Measurements from ENCODE around the gene CNTNAP2. TPM values are rescaled to one million over a fixed set of nuclear protein-coding genes. Genes with fewer than 3 reads are reported as not detected.

CNTNAP2 gene
- total and polyA plus RNA-seq, 2 of the 13 experiments (the other 11 are each of a cell fraction or from before 2014, with no cell fraction given): 0.40 to 0.42 TPM

DNA sequence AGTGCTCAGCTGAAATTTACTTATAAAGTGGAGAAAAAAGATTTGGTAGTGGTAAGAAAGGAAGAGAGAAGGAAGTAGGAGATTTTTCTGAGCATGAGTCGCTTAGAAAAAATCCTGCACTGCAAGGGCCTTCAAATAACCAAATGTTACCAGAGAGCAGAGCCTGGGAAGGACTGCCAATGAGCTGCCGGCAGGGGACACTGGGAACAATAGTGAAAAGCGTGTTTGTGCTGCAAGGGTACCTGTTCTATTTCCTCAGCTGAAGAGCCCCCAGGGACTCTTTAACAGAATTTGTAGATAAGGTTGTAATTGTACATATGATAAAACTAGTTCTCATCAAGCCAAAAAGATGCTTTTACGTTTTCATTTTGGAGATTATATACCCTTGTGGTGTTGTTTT lies 1777.7 kb downstream of the CNTNAP2 start:
- H2AFZ ChIP-seq (ENCODE audit: low read length): no peak overlapping the region
- H4K20me1 ChIP-seq (ENCODE audit: insufficient read depth, low read length): no peaks in the 10 kb centered on the region
- FAIRE-seq (no peak), DNase-seq (ENCODE audit: low spot score) (no peak), ATAC-seq (no peak)
- H3K4me3 ChIP-seq (replicated peaks in 1 of 3; ENCODE audit: insufficient read depth in 1 of 3, low read depth in 2 of 3, low read length in 3 of 3): no peak overlapping the region
- H3K79me2 ChIP-seq (ENCODE audit: insufficient read depth, low read length): no peaks in the 10 kb centered on the region
- no peak overlapping the region for H3K4me2 ChIP-seq (ENCODE audit: low read depth, low read length)
- H3K9ac ChIP-seq (ENCODE audit: insufficient read depth, low read depth, low read length): no peak overlapping the region
- no peaks in the 10 kb centered on the region for H3K36me3 ChIP-seq (replicated peaks in 1 of 2; ENCODE audit: control insufficient read depth in 1 of 2, insufficient read depth in 2 of 2, low read length in 2 of 2)
- WGBS (ENCODE audit: low lambda C conversion rate): 6% methylated on average over 4 of the region's 4 CpGs
- H3K27me3 ChIP-seq (ENCODE audit: control insufficient read depth in 1 of 2, insufficient read depth in 2 of 2, low read length in 2 of 2): no peaks in the 10 kb centered on the region
- ChIA-PET CTCF (ENCODE audit: low intra/inter-chr PET ratio, low total read pairs) (no interaction called here), POLR2A (no interaction called here)
- intact Hi-C loops (cut with micrococcal nuclease; ENCODE audit: unreplicated experiment): no loop called here
- BruUV-seq (replicated peaks): no TSS peak
- no peaks in the 10 kb centered on the region for H3K9me3 ChIP-seq (ENCODE audit: low read length)
- in situ Hi-C loops (cut with HindIII; ENCODE audit: extremely low pct_ligation_motif_present, low pct_unique_long_range_greater_than_20kb): no loop called here
- no peak overlapping the region for H3K27ac ChIP-seq (ENCODE audit: extremely low read length, insufficient read depth, low read length)
- no peaks in the 10 kb centered on the region for H3K4me1 ChIP-seq (ENCODE audit: insufficient read depth, low read length)
- TF ChIP-seq, protein P1, sequence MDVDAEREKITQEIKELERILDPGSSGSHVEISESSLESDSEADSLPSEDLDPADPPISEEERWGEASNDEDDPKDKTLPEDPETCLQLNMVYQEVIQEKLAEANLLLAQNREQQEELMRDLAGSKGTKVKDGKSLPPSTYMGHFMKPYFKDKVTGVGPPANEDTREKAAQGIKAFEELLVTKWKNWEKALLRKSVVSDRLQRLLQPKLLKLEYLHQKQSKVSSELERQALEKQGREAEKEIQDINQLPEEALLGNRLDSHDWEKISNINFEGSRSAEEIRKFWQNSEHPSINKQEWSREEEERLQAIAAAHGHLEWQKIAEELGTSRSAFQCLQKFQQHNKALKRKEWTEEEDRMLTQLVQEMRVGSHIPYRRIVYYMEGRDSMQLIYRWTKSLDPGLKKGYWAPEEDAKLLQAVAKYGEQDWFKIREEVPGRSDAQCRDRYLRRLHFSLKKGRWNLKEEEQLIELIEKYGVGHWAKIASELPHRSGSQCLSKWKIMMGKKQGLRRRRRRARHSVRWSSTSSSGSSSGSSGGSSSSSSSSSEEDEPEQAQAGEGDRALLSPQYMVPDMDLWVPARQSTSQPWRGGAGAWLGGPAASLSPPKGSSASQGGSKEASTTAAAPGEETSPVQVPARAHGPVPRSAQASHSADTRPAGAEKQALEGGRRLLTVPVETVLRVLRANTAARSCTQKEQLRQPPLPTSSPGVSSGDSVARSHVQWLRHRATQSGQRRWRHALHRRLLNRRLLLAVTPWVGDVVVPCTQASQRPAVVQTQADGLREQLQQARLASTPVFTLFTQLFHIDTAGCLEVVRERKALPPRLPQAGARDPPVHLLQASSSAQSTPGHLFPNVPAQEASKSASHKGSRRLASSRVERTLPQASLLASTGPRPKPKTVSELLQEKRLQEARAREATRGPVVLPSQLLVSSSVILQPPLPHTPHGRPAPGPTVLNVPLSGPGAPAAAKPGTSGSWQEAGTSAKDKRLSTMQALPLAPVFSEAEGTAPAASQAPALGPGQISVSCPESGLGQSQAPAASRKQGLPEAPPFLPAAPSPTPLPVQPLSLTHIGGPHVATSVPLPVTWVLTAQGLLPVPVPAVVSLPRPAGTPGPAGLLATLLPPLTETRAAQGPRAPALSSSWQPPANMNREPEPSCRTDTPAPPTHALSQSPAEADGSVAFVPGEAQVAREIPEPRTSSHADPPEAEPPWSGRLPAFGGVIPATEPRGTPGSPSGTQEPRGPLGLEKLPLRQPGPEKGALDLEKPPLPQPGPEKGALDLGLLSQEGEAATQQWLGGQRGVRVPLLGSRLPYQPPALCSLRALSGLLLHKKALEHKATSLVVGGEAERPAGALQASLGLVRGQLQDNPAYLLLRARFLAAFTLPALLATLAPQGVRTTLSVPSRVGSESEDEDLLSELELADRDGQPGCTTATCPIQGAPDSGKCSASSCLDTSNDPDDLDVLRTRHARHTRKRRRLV (CRISPR knock-in tag; IDR thresholded peaks at IDR 0.05): no peak
- no peak for TF ChIP-seq GZF1 (CRISPR knock-in tag; IDR thresholded peaks at IDR 0.05)
- no peak for TF ChIP-seq AKAP8 (CRISPR knock-in tag; IDR thresholded peaks at IDR 0.05)
- no peak for TF ChIP-seq KLF6 (CRISPR knock-in tag; IDR thresholded peaks at IDR 0.05)
- no peak for TF ChIP-seq CENPT (CRISPR knock-in tag; IDR thresholded peaks at IDR 0.05; ENCODE audit: low read depth)
- TF ChIP-seq RCOR2 (CRISPR knock-in tag; IDR thresholded peaks at IDR 0.05): no peak
- TF ChIP-seq IKZF5 (CRISPR knock-in tag; IDR thresholded peaks at IDR 0.05): no peak
- TF ChIP-seq, protein P2, sequence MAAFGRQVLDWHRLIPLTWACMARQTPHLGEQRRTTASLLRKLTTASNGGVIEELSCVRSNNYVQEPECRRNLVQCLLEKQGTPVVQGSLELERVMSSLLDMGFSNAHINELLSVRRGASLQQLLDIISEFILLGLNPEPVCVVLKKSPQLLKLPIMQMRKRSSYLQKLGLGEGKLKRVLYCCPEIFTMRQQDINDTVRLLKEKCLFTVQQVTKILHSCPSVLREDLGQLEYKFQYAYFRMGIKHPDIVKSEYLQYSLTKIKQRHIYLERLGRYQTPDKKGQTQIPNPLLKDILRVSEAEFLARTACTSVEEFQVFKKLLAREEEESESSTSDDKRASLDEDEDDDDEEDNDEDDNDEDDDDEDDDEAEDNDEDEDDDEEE (CRISPR knock-in tag; IDR thresholded peaks at IDR 0.05): no peak
- TF ChIP-seq ZNF747 (CRISPR knock-in tag; IDR thresholded peaks at IDR 0.05; ENCODE audit: borderline replicate concordance): no peak
- no peak for TF ChIP-seq GPN1 (CRISPR knock-in tag; IDR thresholded peaks at IDR 0.05; ENCODE audit: borderline replicate concordance)
- TF ChIP-seq ZNF572 (CRISPR knock-in tag; IDR thresholded peaks at IDR 0.05): no peak
- TF ChIP-seq PHF8 (CRISPR knock-in tag; IDR thresholded peaks at IDR 0.05): no peak
- no peak for TF ChIP-seq ZNF234 (CRISPR knock-in tag; conservative IDR thresholded peaks at IDR 0.05)
- TF ChIP-seq GMEB2 (CRISPR knock-in tag; IDR thresholded peaks at IDR 0.05; ENCODE audit: low read depth): no peak
- TF ChIP-seq BRCA1 (CRISPR knock-in tag; IDR thresholded peaks at IDR 0.05): no peak
- TF ChIP-seq SP2 (CRISPR knock-in tag; IDR thresholded peaks at IDR 0.05): no peak
- no peak for TF ChIP-seq ARNT (IDR thresholded peaks at IDR 0.05)
